ENCODE data around the gene ZNF438.
"Not testable (repeated sequence)": the region's sequence is repeated elsewhere in the genome, so short reads cannot be mapped to it uniquely, and the experiment has no call there.

The ZNF438 gene

GRCh38 chr10:30986053-30986555, 45.6 kb downstream of the ZNF438 start:
- no peak overlapping the region for H3K4me3 ChIP-seq (ENCODE audit: low read depth, low read length)
- no peaks in the 10 kb centered on the region for H3K36me3 ChIP-seq
- no peaks in the 10 kb centered on the region for H3K27me3 ChIP-seq (ENCODE audit: insufficient read depth, low read depth, severe bottlenecking)
- H3K27ac ChIP-seq: no peak overlapping the region
- no peaks in the 10 kb centered on the region for H3K9me3 ChIP-seq (ENCODE audit: severe bottlenecking)
- TF ChIP-seq CTCF (IDR thresholded peaks at IDR 0.05; ENCODE audit: low read depth, low read length): no peak
- DNase-seq: no peak

GRCh38 chr10:30985512-30985911, 46.2 kb downstream of the ZNF438 start:
- TF ChIP-seq CTCF (IDR thresholded peaks at IDR 0.05; ENCODE audit: low read depth, low read length): no peak
- Histone ChIP-seq H3K27ac (no peak overlapping the region), H3K4me3 (ENCODE audit: low read depth, low read length) (no peak overlapping the region), H3K27me3 (ENCODE audit: insufficient read depth, low read depth, severe bottlenecking) (no peaks in the 10 kb centered on the region), H3K9me3 (ENCODE audit: severe bottlenecking) (no peaks in the 10 kb centered on the region), H3K36me3 (no peaks in the 10 kb centered on the region)
- DNase-seq: no peak

- DNase-seq: no peak
- Histone ChIP-seq H3K4me3 (ENCODE audit: low read depth, low read length) (no peak overlapping the region), H3K27me3 (ENCODE audit: insufficient read depth, low read depth, severe bottlenecking) (no peaks in the 10 kb centered on the region), H3K27ac (no peak overlapping the region), H3K36me3 (no peaks in the 10 kb centered on the region), H3K9me3 (ENCODE audit: severe bottlenecking) (no peaks in the 10 kb centered on the region)
- no peak for TF ChIP-seq CTCF (IDR thresholded peaks at IDR 0.05; ENCODE audit: low read depth, low read length)
Measured at GRCh38 chr10:30984563-30985328, 46.9 kb downstream of the ZNF438 start.

GRCh38 chr10:30983209-30983608, 48.5 kb downstream of the ZNF438 start:
- not testable (repeated sequence) for H3K27me3 ChIP-seq (ENCODE audit: insufficient read depth, low read depth, severe bottlenecking); H3K9me3 ChIP-seq (ENCODE audit: severe bottlenecking); H3K27ac ChIP-seq; H3K36me3 ChIP-seq; H3K4me3 ChIP-seq (ENCODE audit: low read depth, low read length); DNase-seq

- Histone ChIP-seq H3K36me3 (no peaks in the 10 kb centered on the region), H3K27ac (no peak overlapping the region), H3K27me3 (ENCODE audit: insufficient read depth, low read depth, severe bottlenecking) (no peaks in the 10 kb centered on the region), H3K9me3 (ENCODE audit: severe bottlenecking) (no peaks in the 10 kb centered on the region), H3K4me3 (ENCODE audit: low read depth, low read length) (no peak overlapping the region)
- no peak for DNase-seq
- TF ChIP-seq CTCF (IDR thresholded peaks at IDR 0.05; ENCODE audit: low read depth, low read length): no peak
Measured at GRCh38 chr10:30980951-30981616, 50.6 kb downstream of the ZNF438 start.

- Histone ChIP-seq H3K27me3 (ENCODE audit: insufficient read depth, low read depth, severe bottlenecking) (no peaks in the 10 kb centered on the region), H3K36me3 (no peaks in the 10 kb centered on the region), H3K27ac (no peak overlapping the region), H3K9me3 (ENCODE audit: severe bottlenecking) (no peaks in the 10 kb centered on the region), H3K4me3 (ENCODE audit: low read depth, low read length) (no peak overlapping the region)
- no peak for DNase-seq
- no peak for TF ChIP-seq CTCF (IDR thresholded peaks at IDR 0.05; ENCODE audit: low read depth, low read length)
Measured at GRCh38 chr10:30979956-30980355, 51.7 kb downstream of the ZNF438 start.
